NT2/D1 (cell line): ENCODE results near the gene CEP295NL.

ENCODE experiments used
- YY1 ChIP-seq: IDR thresholded peaks from 2 replicates; pipeline ENCODE4 v1.6.1; 2011; ENCODE audit not compliant: insufficient read length, insufficient read depth
- ZNF274 ChIP-seq: IDR thresholded peaks from 2 replicates; pipeline ENCODE4 v1.6.1; 2011; ENCODE audit warnings: mild to moderate bottlenecking, low read depth, low read length

DNA sequence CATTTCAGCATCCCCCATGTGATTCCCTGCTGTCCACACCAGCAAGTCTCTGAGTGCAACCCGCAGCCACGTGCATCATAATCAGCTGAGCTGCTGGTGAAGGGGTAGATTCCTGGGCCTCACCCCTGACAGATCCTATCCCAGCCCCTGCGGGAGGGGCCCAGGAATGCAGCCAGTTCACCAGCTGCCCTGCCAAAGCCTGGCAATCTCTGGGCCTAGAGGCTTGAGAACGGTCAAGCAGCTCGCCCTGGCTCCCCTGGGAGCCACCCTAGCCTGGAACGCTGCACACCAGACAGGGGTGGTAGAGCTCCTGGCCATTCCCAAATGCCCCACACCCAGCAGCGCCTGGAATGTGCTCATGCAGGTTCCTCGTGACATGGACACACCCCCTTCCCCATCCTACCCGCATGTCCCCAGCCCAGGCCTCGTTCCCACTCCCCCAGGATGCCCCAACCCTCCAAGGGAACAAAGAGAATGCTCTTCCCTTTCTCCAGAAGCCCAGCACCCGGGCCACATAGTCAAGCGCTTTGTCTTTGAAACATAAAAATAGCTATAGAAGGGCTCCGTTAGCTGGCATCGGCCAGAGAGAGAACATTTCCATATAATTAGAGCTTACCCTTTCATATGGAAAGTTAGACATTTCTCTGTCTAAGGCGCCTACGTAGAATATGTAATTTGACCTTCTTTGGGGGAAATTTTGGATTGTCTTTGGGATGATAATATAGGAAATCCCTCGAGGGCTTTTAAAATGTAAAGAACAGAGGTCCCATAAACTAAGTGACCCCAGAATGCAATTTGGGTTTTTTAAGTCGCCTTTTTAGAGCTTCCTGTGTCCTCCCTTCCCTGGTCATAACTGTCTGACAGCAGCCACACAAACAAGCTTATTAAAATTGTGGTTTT lies 3.4 kb downstream of the CEP295NL start:
- TF ChIP-seq YY1 (no peak), ZNF274 (no peak)
